Ovary (tissue), 3 donors: ENCODE measurements around the gene PADI3.

ENCODE experiments used
- CTCF ChIP-seq, 3 donors: fragments of 450-650 bp in 2 of 3; fragments of 200-600 bp in 1 of 3; IDR thresholded peaks; one replicate each; pipeline versions ENCODE4 v1.5.1 to v1.8.0; 2016 to 2022; ENCODE audit warnings: antibody characterized with exemption in 3 of 3, mild to moderate bottlenecking in 1 of 3
- EP300 ChIP-seq: sonication (generic); formaldehyde crosslinking; IDR thresholded peaks from one replicate; pipeline ENCODE4 v1.6.1; 2017; ENCODE audit warnings: antibody characterized with exemption
- POLR2A ChIP-seq: fragments of 450-650 bp; IDR thresholded peaks from one replicate; pipeline ENCODE4 v1.6.1; 2017; ENCODE audit warnings: antibody characterized with exemption, mild to moderate bottlenecking, moderate library complexity
- donor health status: DM: no; HTN: no; CAD: no.

DNA sequence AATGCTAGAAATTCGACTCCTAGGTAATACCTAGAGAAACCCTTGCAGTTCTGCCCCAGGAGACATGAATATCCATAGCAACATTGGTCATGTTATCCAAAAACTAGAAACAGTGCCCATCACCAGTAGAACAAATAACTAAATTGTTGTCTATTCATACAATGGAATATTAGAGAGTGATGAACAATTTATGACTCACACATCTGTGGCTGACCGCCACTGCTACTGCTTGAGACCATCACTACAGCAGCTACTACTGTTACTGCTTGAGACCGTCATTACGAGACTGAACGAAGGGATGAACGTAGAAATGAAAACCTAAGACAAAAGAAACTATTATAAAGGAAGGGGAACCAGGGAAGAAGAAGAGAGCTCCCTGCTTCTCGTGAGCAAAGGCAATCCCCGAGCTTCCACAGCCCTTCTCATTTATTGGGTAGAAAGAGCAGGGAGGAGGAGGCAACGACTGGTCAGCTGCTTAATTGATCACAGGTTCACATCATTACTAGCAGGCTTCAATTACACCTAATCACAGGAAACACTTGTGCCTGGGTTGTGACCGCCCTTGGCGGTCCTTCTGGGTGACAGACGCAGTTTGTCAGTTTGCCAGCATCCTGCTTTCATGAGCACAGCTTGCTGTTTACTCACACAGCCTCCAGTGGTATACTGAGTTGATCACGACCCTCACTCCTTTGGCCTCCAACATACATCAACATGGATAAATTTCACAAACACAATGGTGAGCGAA is 45.0 kb downstream of the PADI3 start:
- no peak for TF ChIP-seq POLR2A
- TF ChIP-seq CTCF (IDR thresholded peaks at IDR 0.05) = no peak
- TF ChIP-seq EP300 = no peak
